GM19455 (cell line): ENCODE data around the gene UBE2O.
A peak's percentile ranks its signal among the peaks of the same experiment; 100 is the strongest.

ENCODE experiments used
- ATAC-seq: cut with Tn5 transposase; IDR thresholded peaks from one replicate; pipeline ENCODE4 v1.9.1; 2021; ENCODE audit not compliant: unreplicated experiment

Gene UBE2O

DNA sequence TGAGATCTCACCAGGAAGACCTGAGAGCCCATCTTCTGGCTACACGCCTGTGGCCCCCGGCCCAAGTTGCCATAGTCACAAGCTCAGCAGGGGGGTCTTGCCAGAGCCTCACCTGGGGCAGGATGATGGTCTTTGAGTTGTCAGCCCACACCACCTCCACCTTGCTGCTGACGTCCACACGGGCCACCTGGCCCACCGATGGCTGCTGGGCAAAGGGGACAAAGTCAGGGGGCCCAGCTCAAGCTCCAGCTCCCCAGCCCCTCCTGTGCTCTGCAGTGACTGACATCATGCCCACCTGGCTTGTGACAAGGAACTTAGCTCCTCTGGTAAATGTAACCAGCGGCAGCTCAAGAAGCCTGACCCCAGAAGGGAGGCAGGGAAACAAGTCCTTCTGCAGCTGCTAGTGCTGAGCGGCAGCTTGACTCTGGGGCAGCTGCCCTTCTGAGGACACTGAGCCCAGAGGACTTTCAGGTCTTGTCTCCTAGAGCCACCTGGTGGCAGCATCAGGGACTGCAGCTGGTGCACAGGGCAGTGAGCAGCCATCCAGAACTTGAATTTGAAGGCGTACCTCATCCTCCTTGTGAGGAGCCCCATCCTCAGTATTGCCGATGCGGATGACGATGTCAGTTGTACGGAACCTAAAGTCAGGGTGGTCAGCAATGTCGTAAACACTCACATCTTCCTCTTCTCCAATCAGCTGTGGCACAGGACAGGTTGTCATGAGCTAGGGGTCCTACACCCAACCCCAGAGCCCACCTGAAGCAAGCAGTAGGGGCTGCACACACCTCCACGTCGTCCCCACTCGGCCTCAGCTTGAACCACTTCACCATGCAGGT lies 55.0 kb downstream of the UBE2O start:
- no peak for ATAC-seq

DNA sequence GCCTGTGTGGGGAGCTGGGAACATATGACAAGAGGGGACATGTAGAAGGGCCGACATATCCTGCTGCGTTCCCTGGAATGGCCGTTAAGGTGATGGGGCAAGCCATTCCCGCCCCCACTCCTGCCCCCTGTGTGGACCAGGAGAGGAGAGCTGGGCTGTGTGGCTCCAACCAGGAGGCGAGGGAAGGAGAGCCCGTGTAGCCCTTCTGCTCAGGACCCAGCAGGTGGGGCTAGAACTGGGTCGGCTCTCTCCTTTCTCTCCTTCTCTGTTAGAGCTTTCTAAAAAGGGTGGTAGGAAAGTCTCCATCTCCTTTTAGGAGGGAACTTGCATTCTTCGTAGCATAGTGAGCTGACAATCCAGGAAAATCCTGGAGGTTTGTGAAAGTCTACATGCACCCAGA lies 55.8 kb downstream of the UBE2O start:
- ATAC-seq = no peak

- ATAC-seq = no peak
These were observed 57.0 kb downstream of the UBE2O start for GRCh38 chr17:76395980-76396379.

- no peak for ATAC-seq
These were observed 58.8 kb downstream of the UBE2O start for GRCh38 chr17:76394166-76394565.

DNA sequence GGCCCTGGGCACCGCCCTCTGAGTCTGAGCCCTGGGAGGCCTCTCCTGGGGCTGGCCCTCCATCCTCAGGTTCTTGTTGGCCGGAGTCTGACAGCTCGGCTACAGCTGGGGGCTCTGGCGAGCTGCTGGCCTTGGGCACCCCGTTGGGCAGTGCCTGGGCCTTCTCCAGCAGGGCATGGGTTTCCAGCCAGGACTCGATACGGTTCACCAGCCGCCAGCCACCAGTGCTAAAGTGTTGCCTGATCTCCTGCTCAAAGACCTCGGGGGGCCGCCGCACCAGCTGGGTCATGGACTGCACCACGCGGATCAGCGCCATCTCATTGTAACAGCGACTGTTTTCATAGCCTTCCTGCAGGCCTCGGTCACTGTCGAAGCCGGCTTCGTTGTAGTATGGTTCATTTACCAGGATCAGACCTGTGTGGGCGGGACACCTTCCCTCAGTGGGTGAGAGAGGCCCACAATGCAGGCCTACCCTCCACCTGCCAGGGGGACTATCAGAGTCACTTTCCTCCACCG lies 61.7 kb downstream of the UBE2O start:
- no peak for ATAC-seq

DNA sequence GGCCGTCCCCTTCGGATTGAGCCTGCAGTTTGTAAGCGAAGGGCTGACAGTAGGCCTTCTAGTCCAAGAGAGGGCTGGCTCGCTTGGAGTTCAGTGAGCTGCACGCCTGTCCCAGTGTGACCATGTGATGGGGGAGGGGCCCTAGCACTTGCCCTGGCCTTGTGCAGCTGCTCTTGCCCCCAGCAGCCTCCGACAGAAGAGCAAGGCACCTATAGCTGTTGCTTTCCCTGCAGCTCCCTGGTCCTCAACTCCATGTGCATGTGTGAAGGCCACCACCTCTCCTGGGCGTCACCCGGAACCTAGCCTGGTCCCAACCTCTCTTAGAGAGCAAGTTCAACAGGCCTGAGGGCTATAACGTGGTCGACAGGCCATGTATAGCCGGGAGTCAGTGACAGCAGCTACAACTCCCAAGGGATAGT lies 62.9 kb downstream of the UBE2O start:
- ATAC-seq = no peak

- no peak for ATAC-seq
These were observed 63.7 kb downstream of the UBE2O start for GRCh38 chr17:76388966-76389888.

GRCh38 chr17:76386966-76387765 lies 65.8 kb downstream of the UBE2O start:
- no peak for ATAC-seq

- no peak for ATAC-seq
These were observed 66.8 kb downstream of the UBE2O start for GRCh38 chr17:76385892-76386786.

GRCh38 chr17:76384987-76385891 lies 67.7 kb downstream of the UBE2O start:
- no peak for ATAC-seq

GRCh38 chr17:76384222-76384986 lies 68.5 kb downstream of the UBE2O start, which contains the start of gene SPHK1:
SPHK1 (plus strand) TSS chr17:76384609; CDS start chr17:76385645, 1,036 bp downstream.
- ATAC-seq = peak; percentile 65

DNA sequence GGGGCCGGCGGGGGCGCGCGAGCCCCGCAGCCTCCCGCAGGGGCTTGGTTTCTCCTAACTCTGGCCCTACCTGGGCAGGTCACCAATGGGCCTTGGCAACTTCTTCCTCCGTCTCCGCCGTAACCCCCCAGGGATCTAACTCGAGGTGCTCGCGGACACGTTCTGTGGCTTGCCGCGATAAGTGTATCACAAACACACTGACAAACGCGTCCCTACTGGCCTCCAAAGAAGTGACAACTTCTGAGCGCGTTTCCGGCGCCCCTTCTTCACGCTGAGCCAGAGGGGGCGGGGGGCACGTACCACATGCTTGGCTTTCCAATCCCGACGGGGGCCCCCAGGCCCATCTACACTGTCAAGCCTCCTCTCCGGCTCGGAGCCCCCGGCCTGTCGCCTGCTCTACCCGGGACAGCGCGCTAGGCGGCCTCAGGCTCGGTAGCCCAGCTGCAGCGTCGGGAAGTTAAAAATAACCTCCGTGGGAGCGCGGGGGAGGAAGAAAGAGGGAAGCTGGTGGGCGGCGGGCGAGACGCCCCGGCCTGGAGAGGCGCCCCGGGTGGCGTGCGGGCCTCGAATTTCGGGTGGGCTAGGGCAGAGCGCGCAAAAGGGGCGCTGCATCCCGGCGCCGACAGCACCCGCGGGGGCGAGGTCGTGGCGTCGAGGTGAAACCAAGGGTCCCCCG lies 69.3 kb downstream of the UBE2O start:
- ATAC-seq = peak; percentile 20

DNA sequence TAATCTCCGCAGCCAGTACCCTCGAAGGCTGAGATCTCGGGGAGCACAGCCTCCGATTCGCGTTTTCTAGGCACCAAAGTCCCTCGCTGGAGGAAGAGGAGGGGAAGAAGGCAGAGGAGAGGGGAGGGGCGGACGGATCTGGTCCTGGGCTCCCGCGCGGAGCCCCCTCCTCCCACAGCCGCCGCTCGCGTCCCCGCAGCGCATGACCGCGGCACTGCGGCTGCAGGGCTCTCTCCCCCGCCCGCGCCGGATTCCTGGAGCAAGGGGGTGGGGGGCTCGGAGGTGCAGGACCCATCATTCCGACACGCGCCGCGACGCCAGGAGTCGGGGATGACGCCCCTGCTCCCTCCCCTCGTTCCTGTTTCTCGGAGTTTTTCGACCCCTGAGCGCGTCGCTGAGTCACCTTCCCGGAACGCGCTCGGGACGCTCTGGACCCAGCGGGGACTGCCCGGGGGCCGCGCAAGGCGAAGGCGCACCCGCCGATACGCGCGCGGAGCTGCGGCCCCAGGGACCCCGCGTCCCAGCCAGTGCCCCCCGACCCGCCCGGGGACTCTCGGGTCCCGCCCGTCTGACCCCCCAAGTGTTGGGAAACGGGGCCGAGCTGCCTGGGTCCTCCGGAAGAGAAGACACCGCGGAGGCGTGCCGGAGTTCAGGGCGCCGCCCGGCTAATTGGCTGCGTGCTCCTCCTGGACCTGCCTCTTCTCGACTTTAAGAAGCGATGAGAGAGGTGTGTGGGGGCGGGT lies 70.0 kb downstream of the UBE2O start:
- ATAC-seq = no peak

DNA sequence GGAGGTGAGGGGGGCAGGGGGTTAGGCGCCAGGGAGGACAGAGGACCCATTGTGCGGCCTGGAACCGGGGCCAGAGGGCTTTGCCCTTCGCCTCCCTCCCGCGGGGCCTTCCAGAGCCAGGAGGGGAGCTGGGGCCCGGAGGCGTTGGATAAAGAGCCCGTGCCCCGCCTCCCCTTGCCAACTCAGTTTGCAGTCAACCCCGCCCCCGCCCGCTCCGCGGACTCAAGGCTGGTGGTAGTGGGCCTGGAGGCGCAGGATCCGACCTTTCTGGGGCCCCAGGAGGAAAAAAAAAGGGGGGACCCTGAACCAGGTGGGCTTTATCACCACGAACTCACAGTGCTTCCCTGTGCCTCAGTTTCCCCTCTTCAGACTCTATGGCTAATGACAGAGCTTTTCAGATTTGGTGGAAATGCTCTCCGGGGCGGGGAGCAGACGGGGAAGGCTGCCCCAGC lies 70.6 kb downstream of the UBE2O start:
- ATAC-seq = no peak

DNA sequence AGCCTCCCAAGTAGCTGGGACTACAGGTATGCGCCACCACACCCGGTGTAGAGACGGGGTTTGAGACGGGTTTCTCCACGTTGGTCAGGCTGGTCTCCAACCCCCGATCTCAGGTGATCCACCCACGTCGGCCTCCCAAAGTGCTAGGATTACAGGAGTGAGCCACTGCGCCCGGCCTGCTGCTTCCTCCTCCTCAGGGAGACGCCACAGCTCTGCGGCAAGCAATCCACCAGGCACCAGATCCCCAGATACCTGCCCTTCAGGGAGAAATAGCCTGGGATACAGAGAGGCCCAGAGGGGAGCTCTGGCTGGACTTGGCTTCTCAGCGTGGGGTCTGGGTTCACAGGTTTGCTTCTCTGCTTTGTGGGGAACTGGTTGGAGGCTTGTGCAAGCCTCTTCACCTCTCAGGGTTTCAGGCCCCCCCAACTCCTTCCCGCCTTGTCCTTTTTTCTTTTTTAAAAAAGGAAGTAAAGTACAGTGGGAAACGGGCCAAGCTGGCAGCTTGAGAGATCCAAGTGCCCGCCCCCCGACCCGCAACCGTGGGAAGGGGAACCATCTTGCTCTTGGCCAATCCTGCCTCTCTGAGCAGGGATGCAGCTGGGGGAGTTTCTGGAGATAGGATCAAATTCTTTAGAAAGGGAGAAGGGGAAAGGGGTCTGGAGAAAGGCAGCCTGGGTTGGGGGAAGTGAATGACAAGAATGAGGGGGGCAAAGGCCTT lies 71.2 kb downstream of the UBE2O start:
- ATAC-seq = no peak
